ENCODE results near the gene F13A1.

Gene F13A1

DNA sequence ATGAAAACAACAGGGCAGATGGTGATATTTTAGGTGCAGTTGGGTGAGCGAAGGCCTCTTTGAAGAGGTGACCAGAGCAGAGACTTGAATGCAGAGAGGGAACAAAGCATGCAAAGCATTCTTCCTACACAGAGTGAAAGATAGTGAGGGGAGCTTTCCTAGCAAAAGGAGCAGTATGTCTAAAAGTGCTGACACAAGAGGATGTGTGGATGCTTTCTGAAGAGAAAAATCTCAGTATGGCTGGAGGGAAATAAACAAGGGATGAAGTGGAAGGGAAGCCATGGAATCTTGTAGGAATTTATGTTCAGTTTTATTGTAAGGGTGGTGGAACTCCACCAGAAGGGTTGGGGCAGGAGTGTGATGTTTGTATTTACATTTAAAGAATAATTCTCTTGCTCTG lies 128.6 kb downstream of the F13A1 start:
- no peak for DNase-seq

DNA sequence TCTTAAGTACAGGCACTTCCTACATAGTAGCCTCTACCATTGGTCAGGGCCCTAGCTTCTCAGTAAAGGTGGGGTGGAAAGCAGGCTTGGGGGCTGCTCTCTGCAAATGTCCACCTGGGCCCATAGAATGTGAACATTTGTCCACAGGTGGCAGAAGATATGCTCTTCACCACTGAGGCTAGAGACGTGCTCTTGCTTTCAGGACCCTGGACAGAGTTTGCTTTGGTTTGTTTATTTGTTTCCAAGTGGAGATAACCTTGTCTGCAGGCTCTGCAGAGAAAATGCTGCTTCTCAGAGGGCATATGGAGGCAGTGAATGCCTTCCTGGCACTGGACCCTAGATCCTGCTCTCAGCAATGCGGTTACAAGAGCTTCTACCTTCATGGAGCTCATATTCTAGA lies 129.0 kb downstream of the F13A1 start:
- no peak for DNase-seq

- DNase-seq: no peak
Observed at GRCh38 chr6:6180684-6181083, 139.8 kb downstream of the F13A1 start.

DNA sequence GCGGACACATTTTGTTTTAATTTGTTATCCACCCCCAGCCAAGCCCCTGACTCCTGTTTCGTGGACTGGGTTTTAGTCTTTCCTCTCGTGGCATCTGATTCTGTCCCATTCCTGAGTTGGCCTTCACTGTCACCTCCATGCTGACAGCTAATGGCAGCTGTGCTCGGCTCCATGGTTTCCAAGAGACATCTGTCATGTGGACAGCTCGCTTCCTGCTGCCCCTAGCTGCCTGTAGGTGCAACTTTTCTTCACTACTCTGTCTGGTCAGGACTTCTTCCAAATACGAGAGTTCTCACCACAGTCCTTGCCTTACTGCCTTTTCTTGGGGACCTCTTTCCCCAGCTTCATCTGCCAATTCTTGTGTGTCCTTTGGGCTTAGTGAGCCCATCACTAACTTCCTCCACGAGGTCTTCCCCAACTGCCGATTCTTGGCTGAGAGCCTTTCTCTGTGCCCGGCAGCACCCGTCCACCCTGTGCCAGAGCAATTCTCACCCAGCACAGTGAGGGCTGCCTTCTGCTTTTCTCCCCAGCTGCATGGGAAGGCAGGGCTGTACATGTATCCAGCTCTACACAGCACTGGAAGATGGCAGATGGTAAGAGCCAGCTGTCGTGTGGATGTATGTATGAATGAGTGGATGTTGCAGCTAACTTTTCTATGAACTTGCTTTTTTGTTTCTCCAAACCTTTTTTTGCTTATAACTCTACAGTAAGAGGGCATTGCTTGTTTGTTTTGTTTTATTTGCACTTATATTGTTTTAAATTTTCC lies 140.4 kb downstream of the F13A1 start:
- no peak for DNase-seq

- no peak for DNase-seq
Observed at GRCh38 chr6:6178795-6179194, 141.7 kb downstream of the F13A1 start.

DNA sequence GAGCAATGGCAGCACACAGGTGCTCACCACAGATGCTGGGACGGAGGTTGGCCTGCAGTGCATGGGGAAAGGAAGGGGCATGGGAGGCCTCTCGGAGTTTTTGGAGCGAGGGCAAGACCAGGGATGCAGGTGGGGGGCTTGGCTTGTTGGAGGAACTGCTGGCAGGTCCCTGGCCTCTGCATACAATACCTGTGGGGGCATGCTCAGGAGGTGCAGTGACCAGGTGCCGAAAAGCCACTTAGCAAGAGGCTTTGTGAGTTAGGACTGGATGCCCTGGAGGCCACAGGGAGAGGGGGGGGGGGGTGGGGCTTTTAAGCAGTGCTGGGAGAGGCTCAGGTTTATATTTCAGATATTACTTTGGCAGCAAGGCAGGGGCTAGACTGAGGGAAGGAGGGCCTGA lies 142.7 kb downstream of the F13A1 start:
- no peak for DNase-seq

GRCh38 chr6:6176586-6177228 lies 143.8 kb downstream of the F13A1 start:
- no peak for DNase-seq

GRCh38 chr6:6176127-6176526 lies 144.3 kb downstream of the F13A1 start:
- DNase-seq: no peak

DNA sequence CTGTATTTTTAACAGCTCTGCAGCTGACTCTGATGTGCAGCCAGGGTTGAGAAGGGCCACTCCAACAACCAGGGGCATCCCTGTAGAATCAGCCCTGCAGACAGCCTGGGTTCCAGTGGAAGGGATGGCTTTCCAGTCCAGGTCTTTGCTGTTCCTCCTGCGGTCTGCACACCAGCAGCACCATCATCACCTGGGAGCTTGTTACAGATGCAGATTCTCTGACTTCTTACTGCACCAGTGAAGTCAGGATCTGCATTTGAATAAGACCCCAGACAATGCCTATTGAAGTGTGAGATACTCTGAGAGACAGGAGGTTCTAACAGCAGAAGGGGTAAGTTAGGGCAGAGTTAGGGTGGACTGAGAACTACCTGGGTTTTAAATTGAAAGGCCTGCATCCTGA lies 151.3 kb downstream of the F13A1 start:
- DNase-seq: no peak

GRCh38 chr6:6166064-6166463 lies 154.4 kb downstream of the F13A1 start:
- no peak for DNase-seq

DNA sequence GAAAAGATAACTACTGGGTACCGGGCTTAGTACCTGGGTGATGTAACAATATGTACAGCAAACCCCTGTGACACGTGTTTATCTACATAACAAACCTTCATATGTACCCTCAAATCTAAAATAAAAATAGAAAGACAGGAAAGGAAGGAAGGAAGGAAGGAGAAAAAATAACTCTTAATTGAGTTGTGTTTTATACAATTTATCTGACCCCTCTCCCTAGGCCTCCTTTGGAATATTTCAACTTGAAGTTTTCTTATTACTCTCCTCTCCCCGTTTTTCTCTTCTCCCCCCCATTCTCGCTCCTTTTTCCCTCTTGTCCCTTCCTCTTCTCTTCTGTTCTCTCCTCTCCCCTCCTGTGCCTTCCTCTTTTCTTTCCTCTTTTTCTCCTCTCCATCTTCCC lies 156.1 kb downstream of the F13A1 start:
- DNase-seq: no peak

DNA sequence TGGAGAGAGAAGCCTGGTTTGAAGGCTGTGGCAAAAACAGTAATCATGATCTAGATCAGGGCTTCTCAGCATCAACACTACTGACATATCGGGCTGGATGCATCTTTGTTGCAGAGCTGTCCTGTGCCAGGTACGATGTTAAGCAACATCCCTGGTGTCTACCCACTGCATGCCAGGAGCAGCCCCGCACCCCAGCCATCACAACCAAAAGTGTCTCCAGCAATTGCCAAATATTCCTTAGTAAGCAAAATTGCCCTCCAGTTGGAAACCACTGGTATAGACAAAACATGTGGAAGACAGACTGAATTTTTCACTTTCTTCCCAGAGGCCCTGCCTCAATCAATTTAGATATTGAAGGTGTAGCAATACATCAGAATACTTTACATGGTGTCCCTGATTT lies 166.1 kb downstream of the F13A1 start:
- no peak for DNase-seq

- DNase-seq: no peak
Observed at GRCh38 chr6:6152060-6152459, 168.4 kb downstream of the F13A1 start.

DNA sequence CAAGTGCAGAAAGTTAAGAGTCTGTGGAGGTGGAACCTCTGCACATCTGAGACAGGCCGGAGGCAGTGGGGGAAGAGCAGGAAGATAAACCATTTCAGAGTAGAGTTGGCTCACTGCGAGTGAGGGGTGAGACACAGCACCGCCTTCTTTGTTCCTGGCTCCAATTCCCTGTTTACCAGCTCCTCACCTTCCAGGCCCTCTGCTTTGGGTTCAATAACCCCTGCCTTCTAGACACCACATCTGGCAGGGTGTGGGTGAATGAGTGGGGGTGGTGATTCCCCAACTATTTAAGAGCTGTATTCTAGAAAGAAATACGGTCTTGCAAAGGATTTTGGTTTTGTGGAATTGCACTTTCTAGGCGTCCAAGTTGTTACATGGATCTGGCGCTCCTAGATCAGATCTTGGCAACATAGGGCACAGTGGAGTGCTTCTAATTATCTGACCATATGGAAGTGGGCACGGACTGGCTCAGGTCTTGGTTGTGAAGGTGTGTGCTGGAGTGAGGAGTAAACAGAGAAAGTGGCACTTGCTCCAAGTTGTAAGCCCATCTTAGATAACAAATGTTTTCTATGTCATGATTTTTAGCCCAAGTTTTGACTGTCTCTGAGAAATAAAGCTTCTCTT lies 172.2 kb downstream of the F13A1 start:
- no peak for DNase-seq

DNA sequence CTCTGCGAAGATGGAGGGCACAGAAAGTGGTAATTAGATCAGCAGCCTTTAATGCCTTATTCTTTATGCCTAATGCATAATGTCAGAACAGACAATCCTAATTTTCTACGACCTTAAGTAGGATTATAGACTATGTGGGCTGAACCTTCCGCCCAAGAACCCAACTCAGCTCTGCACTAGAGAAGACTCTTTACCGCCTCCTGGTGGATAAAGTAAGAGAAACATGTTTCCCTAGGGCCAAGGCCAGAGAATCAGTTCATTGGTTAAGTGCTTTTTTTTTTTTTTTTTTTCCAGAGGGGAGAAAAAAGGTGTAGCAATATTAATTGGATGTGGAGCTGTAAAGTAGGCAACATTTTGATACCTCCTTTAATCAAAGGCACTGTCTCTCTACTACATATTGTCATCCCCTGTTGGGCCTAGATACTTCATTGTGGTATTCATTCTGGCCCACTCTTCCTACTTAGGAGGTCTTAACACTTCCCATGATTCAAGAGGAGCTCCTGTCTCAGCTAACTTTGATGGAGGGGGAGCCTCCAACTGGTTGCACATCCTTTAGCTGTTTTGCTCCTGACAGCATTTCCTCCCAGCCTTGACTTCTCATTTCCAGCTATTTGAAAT lies 188.9 kb downstream of the F13A1 start:
- peak in 2 of 3 experiments; percentile 9 to 16 for DNase-seq

DNA sequence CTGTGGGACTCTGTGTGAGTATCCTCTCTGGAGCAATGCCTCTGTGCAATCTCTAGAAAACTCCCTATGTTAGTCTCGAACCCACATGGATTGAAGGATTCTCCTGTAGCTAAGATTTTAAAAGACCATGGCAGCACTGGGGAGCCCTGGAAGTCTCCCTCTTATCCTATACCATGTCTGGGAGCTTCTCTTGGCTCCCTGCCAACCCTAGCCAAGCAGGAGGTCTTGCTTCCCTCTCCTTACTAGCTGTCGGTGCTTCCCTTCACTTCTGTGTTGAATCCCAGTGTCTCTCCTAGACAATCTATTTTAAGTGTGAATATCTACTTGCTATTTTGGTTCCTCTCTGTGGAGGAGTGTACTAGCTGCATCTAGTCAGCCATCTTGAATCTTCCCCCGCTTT lies 195.0 kb downstream of the F13A1 start:
- DNase-seq: peak in 1 of 3 experiments; percentile 1

GRCh38 chr6:6123803-6124202 lies 196.7 kb downstream of the F13A1 start:
- no peak for DNase-seq

DNA sequence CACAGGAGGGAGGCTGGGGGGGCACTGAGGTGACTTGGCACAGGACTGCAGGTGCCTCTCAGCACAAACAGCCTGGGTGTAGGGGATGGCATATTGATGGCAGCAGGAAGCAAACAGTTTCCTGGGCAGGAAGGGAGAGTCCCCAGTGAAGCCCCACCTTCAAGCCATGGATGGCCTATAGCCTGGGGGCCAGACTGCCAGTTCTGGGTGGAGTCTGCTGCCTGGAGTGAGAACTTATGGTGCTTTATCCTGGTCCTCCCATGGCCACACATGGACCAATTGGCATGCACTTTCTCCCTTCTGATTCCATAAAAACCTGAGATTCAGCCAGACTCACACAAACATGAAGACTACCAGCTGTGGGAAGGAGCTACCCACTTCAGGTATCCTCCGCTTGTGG lies 198.5 kb downstream of the F13A1 start:
- no peak for DNase-seq

DNA sequence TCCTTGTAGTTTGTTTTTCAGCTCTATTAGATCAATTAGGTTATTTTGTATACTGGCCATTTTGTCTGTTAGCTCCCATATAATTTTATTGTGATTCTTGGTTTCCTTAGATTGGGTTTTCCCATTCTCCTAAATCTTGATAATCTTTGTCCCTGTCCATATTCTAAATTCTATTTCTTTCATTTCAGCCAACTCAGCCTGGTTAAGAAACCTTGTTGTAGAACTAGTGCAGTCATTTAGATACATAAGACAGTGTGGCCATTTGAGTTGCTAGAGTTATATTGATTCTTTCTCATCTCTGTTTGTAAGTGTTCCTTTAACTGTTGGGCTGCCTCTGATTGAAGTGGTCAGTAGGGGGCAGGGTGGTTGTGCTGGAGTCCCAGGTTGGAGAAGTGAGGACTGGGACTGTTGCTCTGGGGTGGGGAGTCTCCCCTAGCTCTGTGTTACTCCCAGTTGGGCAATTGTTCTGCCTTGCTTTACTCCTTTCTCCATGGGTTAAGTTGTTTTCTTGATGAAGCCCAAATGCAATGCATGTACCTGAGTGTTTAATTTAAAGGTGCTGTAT lies 214.9 kb downstream of the F13A1 start:
- DNase-seq: no peak
